ENCODE results near the gene PCSK5. TPM values are rescaled to one million over a fixed set of nuclear protein-coding genes. Genes with fewer than 3 reads are reported as not detected.

PCSK5 gene
- total and polyA plus RNA-seq, 2 experiments from 2014 or later: 59.1 to 71.7 TPM

- TF ChIP-seq CTCF (IDR thresholded peaks at IDR 0.05; ENCODE audit: poor library complexity) (no peak), EZH2 (IDR thresholded peaks at IDR 0.05; ENCODE audit: borderline replicate concordance) (no peak), EZH2phosphoT487 (IDR thresholded peaks at IDR 0.05; ENCODE audit: low read depth, severe bottlenecking, unreplicated experiment) (no peak)
- Histone ChIP-seq H3K9me2 (replicated peaks; ENCODE audit: insufficient read depth) (no peaks in the 10 kb centered on the region), H3K27ac (no peak overlapping the region), H3K4me1 (ENCODE audit: insufficient read depth) (no peaks in the 10 kb centered on the region), H3K9me3 (ENCODE audit: low read depth) (no peaks in the 10 kb centered on the region), H2AFZ (no peak overlapping the region), H3K27me3 (no peaks in the 10 kb centered on the region), H3K4me2 (no peak overlapping the region), H4K20me1 (ENCODE audit: insufficient read depth, poor library complexity, severe bottlenecking) (no peaks in the 10 kb centered on the region), H3K79me2 (no peaks in the 10 kb centered on the region), H3K4me3 (no peak overlapping the region), H3K36me3 (replicated peaks; ENCODE audit: insufficient read depth, low read depth) (no peaks in the 10 kb centered on the region)
- 98% methylated on average over 3 of the region's 3 CpGs for WGBS (ENCODE audit: low lambda C conversion rate, missing lambda C conversion rate)
- DNase-seq (ENCODE audit: low spot score): no peak
These were observed 463.7 kb downstream of the PCSK5 start for GRCh38 chr9:76354221-76354620.

DNA sequence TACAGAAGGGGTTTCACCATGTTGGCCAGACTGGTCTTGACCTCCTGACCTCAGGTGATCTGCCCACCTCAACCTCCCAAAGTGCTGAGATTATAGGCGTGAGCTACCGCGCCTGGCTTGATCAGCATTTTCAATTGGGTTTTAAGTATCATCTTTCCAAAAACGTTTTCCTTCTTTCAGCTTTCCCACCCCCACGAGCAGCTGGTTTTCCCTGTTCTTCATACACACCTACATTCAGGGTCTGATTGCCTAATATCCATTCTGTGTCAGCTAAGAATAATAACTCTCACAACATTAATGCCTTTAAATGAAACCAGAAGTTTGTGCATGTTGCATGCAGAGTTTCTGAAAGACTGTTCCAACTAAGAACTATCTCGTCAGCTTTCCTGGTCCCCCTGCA lies 465.4 kb downstream of the PCSK5 start:
- no peak for TF ChIP-seq CTCF (IDR thresholded peaks at IDR 0.05; ENCODE audit: poor library complexity)
- TF ChIP-seq EZH2 (IDR thresholded peaks at IDR 0.05; ENCODE audit: borderline replicate concordance): no peak
- no peak for TF ChIP-seq EZH2phosphoT487 (IDR thresholded peaks at IDR 0.05; ENCODE audit: low read depth, severe bottlenecking, unreplicated experiment)
- Histone ChIP-seq H3K4me2 (no peak overlapping the region), H3K9me3 (ENCODE audit: low read depth) (no peaks in the 10 kb centered on the region), H2AFZ (no peak overlapping the region), H4K20me1 (ENCODE audit: insufficient read depth, poor library complexity, severe bottlenecking) (no peaks in the 10 kb centered on the region), H3K27ac (no peak overlapping the region), H3K9me2 (replicated peaks; ENCODE audit: insufficient read depth) (no peaks in the 10 kb centered on the region), H3K79me2 (no peaks in the 10 kb centered on the region), H3K27me3 (no peaks in the 10 kb centered on the region), H3K4me1 (ENCODE audit: insufficient read depth) (no peaks in the 10 kb centered on the region), H3K36me3 (replicated peaks; ENCODE audit: insufficient read depth, low read depth) (no peaks in the 10 kb centered on the region), H3K4me3 (no peak overlapping the region)
- no peak for DNase-seq (ENCODE audit: low spot score)
- 85% methylated on average over 6 of the region's 6 CpGs for WGBS (ENCODE audit: low lambda C conversion rate, missing lambda C conversion rate)

GRCh38 chr9:76357555-76357954 lies 467.1 kb downstream of the PCSK5 start:
- TF ChIP-seq CTCF (IDR thresholded peaks at IDR 0.05; ENCODE audit: poor library complexity) (no peak), EZH2phosphoT487 (IDR thresholded peaks at IDR 0.05; ENCODE audit: low read depth, severe bottlenecking, unreplicated experiment) (no peak), EZH2 (IDR thresholded peaks at IDR 0.05; ENCODE audit: borderline replicate concordance) (no peak)
- no peak overlapping the region for H3K27ac ChIP-seq
- 88% methylated on average over 1 of the region's 1 CpG for WGBS (ENCODE audit: low lambda C conversion rate, missing lambda C conversion rate)
- no peak overlapping the region for H2AFZ ChIP-seq
- H3K9me2 ChIP-seq (replicated peaks; ENCODE audit: insufficient read depth): no peaks in the 10 kb centered on the region
- H4K20me1 ChIP-seq (ENCODE audit: insufficient read depth, poor library complexity, severe bottlenecking): no peaks in the 10 kb centered on the region
- no peak overlapping the region for H3K4me3 ChIP-seq
- no peaks in the 10 kb centered on the region for H3K36me3 ChIP-seq (replicated peaks; ENCODE audit: insufficient read depth, low read depth)
- no peaks in the 10 kb centered on the region for H3K9me3 ChIP-seq (ENCODE audit: low read depth)
- H3K79me2 ChIP-seq: no peaks in the 10 kb centered on the region
- DNase-seq (ENCODE audit: low spot score): no peak
- no peaks in the 10 kb centered on the region for H3K27me3 ChIP-seq
- no peak overlapping the region for H3K4me2 ChIP-seq
- no peaks in the 10 kb centered on the region for H3K4me1 ChIP-seq (ENCODE audit: insufficient read depth)
